ENCODE measurements around the gene PPP1R18. TPM values are rescaled to one million over a fixed set of nuclear protein-coding genes. Genes with fewer than 3 reads are reported as not detected.

Gene PPP1R18, protein sequence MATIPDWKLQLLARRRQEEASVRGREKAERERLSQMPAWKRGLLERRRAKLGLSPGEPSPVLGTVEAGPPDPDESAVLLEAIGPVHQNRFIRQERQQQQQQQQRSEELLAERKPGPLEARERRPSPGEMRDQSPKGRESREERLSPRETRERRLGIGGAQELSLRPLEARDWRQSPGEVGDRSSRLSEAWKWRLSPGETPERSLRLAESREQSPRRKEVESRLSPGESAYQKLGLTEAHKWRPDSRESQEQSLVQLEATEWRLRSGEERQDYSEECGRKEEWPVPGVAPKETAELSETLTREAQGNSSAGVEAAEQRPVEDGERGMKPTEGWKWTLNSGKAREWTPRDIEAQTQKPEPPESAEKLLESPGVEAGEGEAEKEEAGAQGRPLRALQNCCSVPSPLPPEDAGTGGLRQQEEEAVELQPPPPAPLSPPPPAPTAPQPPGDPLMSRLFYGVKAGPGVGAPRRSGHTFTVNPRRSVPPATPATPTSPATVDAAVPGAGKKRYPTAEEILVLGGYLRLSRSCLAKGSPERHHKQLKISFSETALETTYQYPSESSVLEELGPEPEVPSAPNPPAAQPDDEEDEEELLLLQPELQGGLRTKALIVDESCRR
- total RNA-seq (2014; rRNA removed) = 49.9 and 76.0 TPM in 2 replicates
- Bru-seq, nascent RNA = percentile 88 among the genes with signal in this experiment
- BruChase-seq, experiment 1, labeled RNA remaining after a 6-hour chase = percentile 97 among the genes with signal in this experiment
- percentile 95 among the genes with signal in this experiment for BruChase-seq, experiment 2, labeled RNA remaining after a 2-hour chase
- long read RNA-seq, transcript PPP1R18-206 (3 exons, 1,448 nt) = major isoform, 33 of 62 reads
- long read RNA-seq, partial matches to known transcripts = 21 of 62 reads
- long read RNA-seq, other reads (novel, unspliced or antisense) = 2 of 62 reads

DNA sequence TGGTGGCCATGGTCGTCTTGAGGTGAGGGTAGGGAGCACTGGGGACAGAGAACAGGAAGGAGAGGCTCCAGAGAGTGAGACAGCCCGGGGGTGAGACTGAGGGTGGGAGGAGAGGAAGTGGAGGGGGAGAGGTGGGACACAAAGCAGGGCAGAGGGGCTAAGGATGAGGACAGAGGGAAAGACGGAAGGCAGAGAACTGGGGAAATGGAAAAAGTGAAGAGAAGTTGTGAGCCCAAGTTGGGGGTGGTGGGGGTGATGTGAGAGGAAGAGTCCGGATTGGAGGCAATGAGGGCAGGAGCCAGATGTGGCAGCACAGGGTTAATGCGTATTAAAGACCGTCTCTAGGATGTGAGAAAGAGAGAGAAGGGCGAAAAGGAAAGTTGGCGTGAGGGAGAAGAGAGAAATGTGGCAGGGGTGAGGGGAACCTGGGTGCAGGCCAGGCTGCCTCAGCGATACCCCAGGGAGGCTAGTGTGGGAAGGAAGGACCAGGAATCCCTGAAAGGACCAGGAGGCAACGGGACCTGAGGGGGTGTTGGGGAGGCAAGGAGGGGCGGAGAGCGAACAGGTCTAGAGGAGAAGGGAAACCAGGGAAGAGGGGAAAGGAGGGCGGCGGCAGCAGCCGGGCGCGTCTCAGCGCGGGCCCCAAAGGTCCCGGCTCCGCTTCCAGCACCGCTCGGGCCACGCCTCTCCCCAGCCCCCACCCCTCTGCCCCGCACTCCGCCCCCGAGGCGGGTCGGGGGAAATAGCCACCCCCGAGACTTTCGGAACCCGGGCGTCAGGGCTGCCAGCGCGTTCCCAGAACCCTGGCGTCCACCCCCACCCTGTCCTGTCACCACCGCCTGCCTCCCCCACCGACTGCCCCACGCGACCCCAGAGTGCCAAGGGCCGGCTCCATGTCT is at the start of gene PPP1R18:
TSS of gene PPP1R18 (minus strand) at position 637 of the 899 bp plus-strand sequence. CDS start at position 10, 627 bp downstream.
- Histone ChIP-seq H3K9me2 (replicated peaks; ENCODE audit: low read length) (no peaks in the 10 kb centered on the region), H4K20me1 (ENCODE audit: low read length) (no peaks in the 10 kb centered on the region), H3K9ac (ENCODE audit: low read length) (peak within 1 kb of the TSS; percentile 98), H3K27ac (ENCODE audit: low read length) (peak within 1 kb of the TSS; percentile 96), H3K9me3 (ENCODE audit: low read length) (no peaks in the 10 kb centered on the region), H3K4me3 (ENCODE audit: low read length) (peak within 1 kb of the TSS; percentile 97), H3K4me1 (ENCODE audit: insufficient read depth, low read length) (peaks cover 71% of the 10 kb centered on the region), H3K79me2 (ENCODE audit: low read length) (peaks cover 84% of the 10 kb centered on the region), H2AFZ (ENCODE audit: low read length) (peak within 1 kb of the TSS; percentile 86), H3K27me3 (ENCODE audit: low read length) (no peaks in the 10 kb centered on the region), H3K4me2 (ENCODE audit: low read length) (peak within 1 kb of the TSS; percentile 87), H3F3A (ENCODE audit: low read length, unreplicated experiment) (no peaks in the 10 kb centered on the region), H3K36me3 (ENCODE audit: low read depth, low read length) (no peaks in the 10 kb centered on the region)
- CTCF ChIA-PET = no interaction called here
- TF ChIP-seq EZH2phosphoT487 (IDR thresholded peaks at IDR 0.05; ENCODE audit: borderline replicate concordance, low read length) (no peak), EZH2 (IDR thresholded peaks at IDR 0.05; ENCODE audit: low read length, unreplicated experiment) (no peak)
- TF ChIP-seq, protein P1, sequence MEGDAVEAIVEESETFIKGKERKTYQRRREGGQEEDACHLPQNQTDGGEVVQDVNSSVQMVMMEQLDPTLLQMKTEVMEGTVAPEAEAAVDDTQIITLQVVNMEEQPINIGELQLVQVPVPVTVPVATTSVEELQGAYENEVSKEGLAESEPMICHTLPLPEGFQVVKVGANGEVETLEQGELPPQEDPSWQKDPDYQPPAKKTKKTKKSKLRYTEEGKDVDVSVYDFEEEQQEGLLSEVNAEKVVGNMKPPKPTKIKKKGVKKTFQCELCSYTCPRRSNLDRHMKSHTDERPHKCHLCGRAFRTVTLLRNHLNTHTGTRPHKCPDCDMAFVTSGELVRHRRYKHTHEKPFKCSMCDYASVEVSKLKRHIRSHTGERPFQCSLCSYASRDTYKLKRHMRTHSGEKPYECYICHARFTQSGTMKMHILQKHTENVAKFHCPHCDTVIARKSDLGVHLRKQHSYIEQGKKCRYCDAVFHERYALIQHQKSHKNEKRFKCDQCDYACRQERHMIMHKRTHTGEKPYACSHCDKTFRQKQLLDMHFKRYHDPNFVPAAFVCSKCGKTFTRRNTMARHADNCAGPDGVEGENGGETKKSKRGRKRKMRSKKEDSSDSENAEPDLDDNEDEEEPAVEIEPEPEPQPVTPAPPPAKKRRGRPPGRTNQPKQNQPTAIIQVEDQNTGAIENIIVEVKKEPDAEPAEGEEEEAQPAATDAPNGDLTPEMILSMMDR (conservative IDR thresholded peaks at IDR 0.05; ENCODE audit: low read depth, low read length) = no peak
- ATAC-seq (peak; percentile 9), DNase-seq (peak; percentile 72)
- TSS peak; percentile 50 for BruUV-seq (replicated peaks)
- intact Hi-C loops (cut with micrococcal nuclease) = loop anchor here (5.0 kb wide), 1 partner anchor 136 kb away; no protein-coding TSS in a partner anchor
- POLR2A ChIA-PET (ENCODE audit: unreplicated experiment) = no interaction called here

DNA sequence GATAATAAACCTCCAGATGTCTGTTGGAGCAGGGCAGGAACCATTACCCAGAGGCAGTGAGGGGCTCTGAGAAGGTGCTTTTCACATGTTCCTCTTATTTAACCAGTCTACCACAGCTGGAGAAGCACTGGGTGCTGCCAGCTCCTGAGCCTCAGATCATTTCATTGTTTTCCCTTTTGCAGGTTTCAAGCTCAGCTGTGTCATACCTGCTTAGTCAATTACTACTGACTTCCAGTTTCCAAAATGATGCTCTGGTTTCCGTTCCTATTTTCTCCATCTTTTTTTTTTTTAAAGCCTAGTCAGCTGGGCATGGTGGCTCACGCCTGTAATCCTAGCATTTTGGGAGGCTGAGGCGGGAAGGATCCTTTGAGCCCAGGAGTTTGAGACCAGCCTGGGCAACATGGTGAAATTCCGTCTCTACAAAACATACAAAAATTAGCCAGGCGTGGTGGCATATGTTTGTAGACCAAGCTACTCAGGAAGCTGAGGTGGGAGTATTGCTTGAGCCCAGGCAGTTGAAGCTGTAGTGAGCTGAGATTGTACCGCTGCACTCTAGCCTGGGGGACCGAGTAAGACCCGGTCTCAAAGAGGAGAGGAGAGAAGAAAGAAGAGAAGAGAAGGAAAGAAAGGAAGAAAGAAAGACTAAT is 49.3 kb upstream of the PPP1R18 start:
- Histone ChIP-seq H3K36me3 (ENCODE audit: low read depth, low read length) (peaks cover 45% of the 10 kb centered on the region), H3K27ac (ENCODE audit: low read length) (no peak overlapping the region), H3K4me3 (ENCODE audit: low read length) (no peak overlapping the region), H3K79me2 (ENCODE audit: low read length) (peaks cover 47% of the 10 kb centered on the region), H3K4me1 (ENCODE audit: insufficient read depth, low read length) (peaks cover 41% of the 10 kb centered on the region), H3K4me2 (ENCODE audit: low read length) (no peak overlapping the region), H4K20me1 (ENCODE audit: low read length) (no peaks in the 10 kb centered on the region), H3F3A (ENCODE audit: low read length, unreplicated experiment) (no peaks in the 10 kb centered on the region), H3K9me3 (ENCODE audit: low read length) (no peaks in the 10 kb centered on the region), H2AFZ (ENCODE audit: low read length) (no peak overlapping the region), H3K27me3 (ENCODE audit: low read length) (no peaks in the 10 kb centered on the region), H3K9me2 (replicated peaks; ENCODE audit: low read length) (no peaks in the 10 kb centered on the region), H3K9ac (ENCODE audit: low read length) (no peak overlapping the region)
- no peak for ATAC-seq
- no peak for TF ChIP-seq EZH2 (IDR thresholded peaks at IDR 0.05; ENCODE audit: low read length, unreplicated experiment)
- no peak for TF ChIP-seq EZH2phosphoT487 (IDR thresholded peaks at IDR 0.05; ENCODE audit: borderline replicate concordance, low read length)
- TF ChIP-seq, protein P1 (conservative IDR thresholded peaks at IDR 0.05; ENCODE audit: low read depth, low read length) = no peak
- POLR2A ChIA-PET (ENCODE audit: unreplicated experiment) = no interaction called here
- no TSS peak for BruUV-seq (replicated peaks)
- CTCF ChIA-PET = no interaction called here
- intact Hi-C loops (cut with micrococcal nuclease) = no loop called here
- no peak for DNase-seq

Measured in PC-3 (cell line).